Stomach smooth muscle (tissue), 2 donors: Measurements from ENCODE around the gene KLK5.
"Not testable (repeated sequence)": the region's sequence is repeated elsewhere in the genome, so short reads cannot be mapped to it uniquely, and the experiment has no call there.

Source experiments
- H3K27ac ChIP-seq: one replicate; pipeline ENCODE4 v1.7.0; 2013; ENCODE audit warnings: mild to moderate bottlenecking, low read length, inconsistent platforms
- H3K27me3 ChIP-seq, 2 donors: one replicate each; pipeline ENCODE4 v1.7.0; 2013; ENCODE audit warnings: low read length in 2 of 2; ENCODE audit not compliant: insufficient read depth in 2 of 2, control insufficient read depth in 1 of 2
- H3K36me3 ChIP-seq, 2 donors: one replicate each; pipeline ENCODE4 v1.7.0; 2013; ENCODE audit warnings: low read length in 2 of 2; ENCODE audit not compliant: control insufficient read depth in 2 of 2, insufficient read depth in 2 of 2
- H3K4me1 ChIP-seq: one replicate; pipeline ENCODE4 v1.7.0; 2013; ENCODE audit warnings: low read length; ENCODE audit not compliant: control insufficient read depth, insufficient read depth
- H3K4me3 ChIP-seq, 2 donors: one replicate each; pipeline ENCODE4 v1.7.0; 2013; ENCODE audit warnings: low read length in 2 of 2
- H3K9ac ChIP-seq, 2 donors: one replicate each; pipeline ENCODE4 v1.7.0; 2013; ENCODE audit warnings: low read length in 2 of 2, mild to moderate bottlenecking in 1 of 2
- H3K9me3 ChIP-seq, 2 donors: one replicate each; pipeline ENCODE4 v1.7.0; 2013; ENCODE audit warnings: low read length in 2 of 2; ENCODE audit not compliant: control insufficient read depth in 2 of 2
- donor health status: healthy.
- donor health status: Pancreatic carcinoma.

Gene KLK5

GRCh38 chr19:50952910-50953309, at the start of gene KLK5:
KLK5 (minus strand) TSS chr19:50953038; CDS start chr19:50952657, 381 bp downstream.
- Histone ChIP-seq H3K27ac (no peak within 1 kb of the TSS), H3K4me3 (no peak within 1 kb of the TSS), H3K27me3 (peaks cover 0 to 15% of the 10 kb centered on the region in 2 donors), H3K9ac (no peak within 1 kb of the TSS), H3K36me3 (no peaks in the 10 kb centered on the region), H3K9me3 (no peaks in the 10 kb centered on the region), H3K4me1 (no peaks in the 10 kb centered on the region)

GRCh38 chr19:51002089-51002532, 49.3 kb upstream of the KLK5 start:
- Histone ChIP-seq H3K9me3 (no peaks in the 10 kb centered on the region), H3K27me3 (peaks cover 28 to 30% of the 10 kb centered on the region in 2 donors), H3K9ac (no peak overlapping the region), H3K27ac (no peak overlapping the region), H3K36me3 (no peaks in the 10 kb centered on the region), H3K4me1 (no peaks in the 10 kb centered on the region), H3K4me3 (no peak overlapping the region)

- Histone ChIP-seq H3K9me3 (no peaks in the 10 kb centered on the region), H3K27me3 (peaks cover 25 to 26% of the 10 kb centered on the region in 2 donors), H3K4me1 (no peaks in the 10 kb centered on the region), H3K27ac (no peak within 1 kb of the TSS), H3K4me3 (no peak within 1 kb of the TSS), H3K36me3 (no peaks in the 10 kb centered on the region), H3K9ac (no peak within 1 kb of the TSS)
Measured at GRCh38 chr19:51001515-51001914, 48.7 kb upstream of the KLK5 start, which contains the start of gene KLK8. KLK8 (minus strand) TSS chr19:51001604; CDS start chr19:51001167, 437 bp downstream.

- peaks cover 25 to 26% of the 10 kb centered on the region in 2 donors for H3K27me3 ChIP-seq
- H3K4me3 ChIP-seq = no peak overlapping the region
- H3K27ac ChIP-seq = no peak overlapping the region
- H3K4me1 ChIP-seq = no peaks in the 10 kb centered on the region
- no peak overlapping the region for H3K9ac ChIP-seq
- no peaks in the 10 kb centered on the region for H3K9me3 ChIP-seq
- H3K36me3 ChIP-seq = no peaks in the 10 kb centered on the region
Measured at GRCh38 chr19:51000981-51001380, 48.1 kb upstream of the KLK5 start.

- peaks cover 25 to 28% of the 10 kb centered on the region in 2 donors for H3K27me3 ChIP-seq
- H3K9ac ChIP-seq = no peak overlapping the region
- H3K4me1 ChIP-seq = no peaks in the 10 kb centered on the region
- H3K36me3 ChIP-seq = no peaks in the 10 kb centered on the region
- no peak overlapping the region for H3K27ac ChIP-seq
- no peaks in the 10 kb centered on the region for H3K9me3 ChIP-seq
- H3K4me3 ChIP-seq = no peak overlapping the region
Measured at GRCh38 chr19:51000426-51000825, 47.6 kb upstream of the KLK5 start.

- peaks cover 24 to 26% of the 10 kb centered on the region in 2 donors for H3K27me3 ChIP-seq
Measured at GRCh38 chr19:50998686-50999085, 45.8 kb upstream of the KLK5 start.

GRCh38 chr19:50998061-50998460, 45.2 kb upstream of the KLK5 start:
- peaks cover 19 to 22% of the 10 kb centered on the region in 2 donors for H3K27me3 ChIP-seq
- H3K4me1 ChIP-seq = no peaks in the 10 kb centered on the region
- no peaks in the 10 kb centered on the region for H3K9me3 ChIP-seq
- no peaks in the 10 kb centered on the region for H3K36me3 ChIP-seq
- no peak overlapping the region for H3K4me3 ChIP-seq
- no peak overlapping the region for H3K9ac ChIP-seq
- H3K27ac ChIP-seq = no peak overlapping the region

More at GRCh38 chr19:50998686-50999085, 45.8 kb upstream of the KLK5 start:
- Histone ChIP-seq H3K4me3 (no peak overlapping the region), H3K27ac (no peak overlapping the region), H3K9ac (no peak overlapping the region), H3K36me3 (no peaks in the 10 kb centered on the region), H3K4me1 (no peaks in the 10 kb centered on the region), H3K9me3 (no peaks in the 10 kb centered on the region)

GRCh38 chr19:50994129-50994528, 41.3 kb upstream of the KLK5 start:
- Histone ChIP-seq H3K9ac (no peak overlapping the region), H3K27me3 (peaks cover 0 to 11% of the 10 kb centered on the region in 2 donors)

GRCh38 chr19:50992666-50993035, 39.8 kb upstream of the KLK5 start:
- H3K9ac ChIP-seq = no peak overlapping the region
- H3K4me3 ChIP-seq = no peak overlapping the region
- H3K27ac ChIP-seq = no peak overlapping the region
- no peaks in the 10 kb centered on the region for H3K36me3 ChIP-seq
- H3K4me1 ChIP-seq = no peaks in the 10 kb centered on the region
- H3K27me3 ChIP-seq = peaks cover 0 to 7% of the 10 kb centered on the region in 2 donors
- H3K9me3 ChIP-seq = no peaks in the 10 kb centered on the region

More at GRCh38 chr19:50994129-50994528, 41.3 kb upstream of the KLK5 start:
- Histone ChIP-seq H3K4me3 (no peak overlapping the region), H3K27ac (no peak overlapping the region), H3K4me1 (no peaks in the 10 kb centered on the region), H3K36me3 (no peaks in the 10 kb centered on the region), H3K9me3 (no peaks in the 10 kb centered on the region)

GRCh38 chr19:50984416-50984815, 31.6 kb upstream of the KLK5 start:
- H3K9me3 ChIP-seq, H3K36me3 ChIP-seq, H3K27ac ChIP-seq, H3K9ac ChIP-seq, H3K4me3 ChIP-seq, H3K4me1 ChIP-seq: not testable (repeated sequence)
- peaks cover 11 to 14% of the 10 kb centered on the region in 2 donors for H3K27me3 ChIP-seq

- no peaks in the 10 kb centered on the region for H3K4me1 ChIP-seq
- H3K36me3 ChIP-seq = no peaks in the 10 kb centered on the region
- no peak within 1 kb of the TSS for H3K9ac ChIP-seq
- peaks cover 11 to 17% of the 10 kb centered on the region in 2 donors for H3K27me3 ChIP-seq
- H3K9me3 ChIP-seq = peaks cover 0 to 4% of the 10 kb centered on the region in 2 donors
- no peak within 1 kb of the TSS for H3K27ac ChIP-seq
- H3K4me3 ChIP-seq = no peak within 1 kb of the TSS
Measured at GRCh38 chr19:50983625-50984292, 30.9 kb upstream of the KLK5 start, which contains the start of gene KLK7. KLK7 (minus strand) TSS chr19:50983917; CDS start chr19:50982399, 1,518 bp downstream.
